SK-N-SH (cell line): ENCODE data around the gene OR2AE1. TPM values are rescaled to one million over a fixed set of nuclear protein-coding genes. Genes with fewer than 3 reads are reported as not detected.

ENCODE experiments used
- CTCF ChIA-PET: fragments of 300-600, 350-600 bp; formaldehyde crosslinking; extraction: SDS; loops from one replicate; lab custom pipeline; 2021; lab: Yijun Ruan, JAX
- POLR2A ChIA-PET: fragments of 350-600 bp; sonication (Branson Sonifier 250); formaldehyde crosslinking; extraction: SDS; loops from one replicate; lab custom pipeline; 2020; ENCODE audit warnings: antibody characterized with exemption, inconsistent platforms; lab: Yijun Ruan, JAX
- DNase-seq: peaks from one replicate; pipeline ENCODE4 v3.0.0; 2012
- H2AFZ ChIP-seq: fragments of 200-600 bp; sonication (generic); 2 replicates; pipeline ENCODE4 v1.8.1; 2016; ENCODE audit warnings: antibody characterized with exemption, mild to moderate bottlenecking, low read depth
- H3F3A ChIP-seq: fragments of 200-600 bp; sonication (generic); replicated peaks from 2 replicates; pipeline ENCODE3; 2016; ENCODE audit warnings: antibody characterized with exemption, mild to moderate bottlenecking; ENCODE audit not compliant: insufficient read depth
- H3K27ac ChIP-seq, 2 experiments: fragments of 200-500 bp in 1 of 2; fragments of 200-600 bp in 1 of 2; sonication (Bioruptor generic) in 1 of 2; sonication (generic), shearing (Covaris generic) in 1 of 2; 2 replicates each; pipeline versions ENCODE4 v1.5.1 to v1.6.1; 2014 to 2016; ENCODE audit warnings: low read depth in 2 of 2, inconsistent platforms in 1 of 2, low read length in 1 of 2, mild to moderate bottlenecking in 1 of 2, mixed read lengths in 1 of 2
- H3K27me3 ChIP-seq: fragments of 200-600 bp; sonication (generic), shearing (Covaris generic); 2 replicates; pipeline ENCODE4 v1.6.1; 2016; ENCODE audit warnings: mixed run types; ENCODE audit not compliant: insufficient read depth
- H3K36me3 ChIP-seq, 2 experiments: fragments of 200-500 bp in 1 of 2; fragments of 200-600 bp in 1 of 2; sonication (Bioruptor generic) in 1 of 2; sonication (generic) in 1 of 2; replicated peaks in 1 of 2; 2 replicates each; pipeline versions ENCODE3 to v1.5.1; 2014 to 2016; ENCODE audit warnings: low read length in 1 of 2, mild to moderate bottlenecking in 1 of 2; ENCODE audit not compliant: insufficient read depth in 2 of 2, control insufficient read depth in 1 of 2
- H3K4me1 ChIP-seq, 2 experiments: fragments of 200-500 bp in 1 of 2; fragments of 200-600 bp in 1 of 2; sonication (Bioruptor generic) in 1 of 2; sonication (generic), shearing (Covaris generic) in 1 of 2; 2 replicates each; pipeline versions ENCODE4 v1.5.1 to v1.6.1; 2014 to 2016; ENCODE audit warnings: low read depth in 1 of 2, low read length in 1 of 2, mixed run types in 1 of 2; ENCODE audit not compliant: insufficient read depth in 2 of 2, control insufficient read depth in 1 of 2
- H3K4me2 ChIP-seq: fragments of 200-600 bp; sonication (generic), shearing (Covaris generic); 2 replicates; pipeline ENCODE4 v1.6.1; 2017; ENCODE audit warnings: mixed run types
- H3K4me3 ChIP-seq, 2 experiments: fragments of 200-500 bp in 1 of 2; fragments of 200-600 bp in 1 of 2; sonication (Bioruptor generic) in 1 of 2; sonication (generic), shearing (Covaris generic) in 1 of 2; 2 replicates each; pipeline versions ENCODE4 v1.5.1 to v1.8.1; 2014 to 2016; ENCODE audit warnings: low read depth in 2 of 2, inconsistent platforms in 1 of 2, low read length in 1 of 2, mild to moderate bottlenecking in 1 of 2, mixed read lengths in 1 of 2, moderate library complexity in 1 of 2
- H3K79me2 ChIP-seq: fragments of 200-600 bp; sonication (generic); 2 replicates; pipeline ENCODE4 v1.8.1; 2017; ENCODE audit warnings: mild to moderate bottlenecking; ENCODE audit not compliant: insufficient read depth
- H3K9ac ChIP-seq: fragments of 200-600 bp; sonication (generic); 2 replicates; pipeline ENCODE4 v1.6.1; 2017; ENCODE audit warnings: mixed run types
- H3K9me2 ChIP-seq: fragments of 200-600 bp; sonication (generic); 2 replicates; pipeline ENCODE4 v1.6.1; 2017; ENCODE audit warnings: mixed run types
- H3K9me3 ChIP-seq: fragments of 200-600 bp; sonication (generic); 2 replicates; pipeline ENCODE4 v1.6.1; 2017; ENCODE audit warnings: mixed run types, mild to moderate bottlenecking, moderate library complexity
- H4K20me1 ChIP-seq: fragments of 200-600 bp; sonication (generic); 2 replicates; pipeline ENCODE4 v1.6.1; 2017; ENCODE audit warnings: mild to moderate bottlenecking, mixed run types; ENCODE audit not compliant: insufficient read depth
- CHD2 ChIP-seq: fragments of 150-350 bp; IDR thresholded peaks from 2 replicates; pipeline ENCODE4 v1.6.1; 2018; ENCODE audit warnings: low read length; ENCODE audit not compliant: partially characterized antibody
- CTCF ChIP-seq: fragments of 200-600 bp; sonication (generic); IDR thresholded peaks from 2 replicates; pipeline ENCODE4 v1.6.1; 2017; ENCODE audit warnings: antibody characterized with exemption, mild to moderate bottlenecking, moderate library complexity
- FOXJ3 ChIP-seq: sonication (generic); formaldehyde crosslinking; IDR thresholded peaks from 2 replicates; pipeline ENCODE4 v1.5.1; 2020; ENCODE audit warnings: mild to moderate bottlenecking, missing genetic modification reagents
- FOXM1 ChIP-seq: IDR thresholded peaks from 2 replicates; pipeline ENCODE4 v1.4.0; 2012; ENCODE audit warnings: low read depth, mild to moderate bottlenecking
- GATA2 ChIP-seq: sonication (generic); formaldehyde crosslinking; IDR thresholded peaks from 2 replicates; pipeline ENCODE4 v1.5.0; 2020; ENCODE audit warnings: mild to moderate bottlenecking, missing genetic modification reagents
- IRF3 ChIP-seq: fragments of 150-350 bp; IDR thresholded peaks from 2 replicates; pipeline ENCODE4 v1.6.1; 2016; ENCODE audit warnings: mild to moderate bottlenecking, low read depth, low read length
- MXI1 ChIP-seq: IDR thresholded peaks from 2 replicates; pipeline ENCODE4 v1.6.1; 2012; ENCODE audit warnings: mild to moderate bottlenecking, low read depth, low read length, improper control_type of control experiment
- NFIC ChIP-seq: IDR thresholded peaks from 2 replicates; pipeline ENCODE4 v1.4.0; 2012; ENCODE audit warnings: borderline replicate concordance
- POLR2AphosphoS5 ChIP-seq: IDR thresholded peaks from 2 replicates; pipeline ENCODE4 v1.6.1; 2012; ENCODE audit warnings: low read depth, low read length
- RFX5 ChIP-seq: IDR thresholded peaks from 2 replicates; pipeline ENCODE4 v1.6.1; 2012; ENCODE audit warnings: mild to moderate bottlenecking, improper control_type of control experiment, low read length
- RXRA ChIP-seq: IDR thresholded peaks from 2 replicates; pipeline ENCODE4 v1.4.0; 2012; ENCODE audit warnings: low read depth, mild to moderate bottlenecking, borderline replicate concordance
- SMC3 ChIP-seq: IDR thresholded peaks from 2 replicates; pipeline ENCODE4 v1.6.1; 2012; ENCODE audit warnings: low read depth, low read length, improper control_type of control experiment
- TAF1 ChIP-seq: IDR thresholded peaks from 2 replicates; pipeline ENCODE4 v1.6.1; 2012; ENCODE audit warnings: low read depth, mild to moderate bottlenecking, low read length, moderate library complexity, borderline replicate concordance
- TCF12 ChIP-seq: IDR thresholded peaks from 2 replicates; pipeline ENCODE4 v1.4.0; 2012
- YY1 ChIP-seq: IDR thresholded peaks from 2 replicates; pipeline ENCODE4 v1.4.0; 2012; ENCODE audit warnings: low read depth, mild to moderate bottlenecking
- WGBS: methylation state at CpG from one replicate; pipeline ENCODE4 v1.1.6; 2017; ENCODE audit warnings: low lambda C conversion rate; 5-methylcytosine and 5-hydroxymethylcytosine counted together
- polyA plus RNA-seq, 3 experiments: library from polyadenylated mRNA; depleted of rRNA; stranded (reverse); fragments of >200 nt; gene quantifications; 2 replicates each; pipeline ENCODE4 v1.2.3, GENCODE V29; 2012

The OR2AE1 gene
- polyA plus RNA-seq, 1 of the 3 experiments (the other 2 are of a cell fraction) = not detected

- H3K27ac ChIP-seq = no peak overlapping the region
- no peaks in the 10 kb centered on the region for H3K9me2 ChIP-seq
- no peak overlapping the region for H3K4me3 ChIP-seq
- no peaks in the 10 kb centered on the region for H3K36me3 ChIP-seq
- no peaks in the 10 kb centered on the region for H3K4me1 ChIP-seq
- no peaks in the 10 kb centered on the region for H3K9me3 ChIP-seq
- no peaks in the 10 kb centered on the region for H4K20me1 ChIP-seq
- H3F3A ChIP-seq = no peaks in the 10 kb centered on the region
- no peak for DNase-seq
- no peak overlapping the region for H3K9ac ChIP-seq
- TF ChIP-seq IRF3 (no peak), RXRA (no peak), YY1 (no peak)
- 9% methylated on average over 2 of the region's 2 CpGs for WGBS
- no peaks in the 10 kb centered on the region for H3K79me2 ChIP-seq
- H3K4me2 ChIP-seq = no peak overlapping the region
- no peak overlapping the region for H2AFZ ChIP-seq
- ChIA-PET POLR2A (no interaction called here), CTCF (no interaction called here)
- H3K27me3 ChIP-seq = peaks cover 67% of the 10 kb centered on the region; the same call in 1 of the 2 replicates
Observed at GRCh38 chr7:99842926-99843325, 33.9 kb downstream of the OR2AE1 start.

GRCh38 chr7:99840136-99840869 lies 36.5 kb downstream of the OR2AE1 start:
- TF ChIP-seq MXI1 (no peak), FOXM1 (no peak), CHD2 (no peak), IRF3 (no peak), TCF12 (no peak), RFX5 (no peak), POLR2AphosphoS5 (no peak), TAF1 (no peak), FOXJ3 (CRISPR knock-in tag) (no peak), CTCF (no peak), GATA2 (CRISPR knock-in tag) (no peak), SMC3 (no peak), NFIC (no peak)
- TF ChIP-seq, all 33 proteins: peak for 0
- no peak overlapping the region for H3K4me2 ChIP-seq
- H3K4me3 ChIP-seq = no peak overlapping the region
- CTCF ChIA-PET = interaction anchor here (1.0 to 1.1 kb wide), 2 partner anchors 9 to 25 kb away, joined by 3 read pairs; no protein-coding TSS in a partner anchor
- no peaks in the 10 kb centered on the region for H3K9me2 ChIP-seq
- no peak overlapping the region for H3K9ac ChIP-seq
- no peak for DNase-seq
- POLR2A ChIA-PET = no interaction called here
- no peaks in the 10 kb centered on the region for H3K4me1 ChIP-seq
- H4K20me1 ChIP-seq = no peaks in the 10 kb centered on the region
- WGBS = 5% methylated on average over 3 of the region's 3 CpGs
- H3K27me3 ChIP-seq = peaks cover 50% of the 10 kb centered on the region; the same call in 1 of the 2 replicates
- no peak overlapping the region for H3K27ac ChIP-seq
- no peaks in the 10 kb centered on the region for H3K36me3 ChIP-seq
- H2AFZ ChIP-seq = no peak overlapping the region
- no peaks in the 10 kb centered on the region for H3F3A ChIP-seq
- no peaks in the 10 kb centered on the region for H3K9me3 ChIP-seq
- H3K79me2 ChIP-seq = no peaks in the 10 kb centered on the region
